NB4 (cell line): Measurements from ENCODE around the gene VAT1L.

Source experiments
- TF ChIP-seq, protein P1 (sequence below): IDR thresholded peaks from one replicate; pipeline ENCODE4 v1.5.1; 2012; ENCODE audit warnings: low read depth, low read length
- TF ChIP-seq, protein P2 (sequence below): IDR thresholded peaks from 2 replicates; pipeline ENCODE4 v1.6.1; 2011; ENCODE audit warnings: low read depth, low read length

GRCh38 chr16:77787452-77787851 lies 912 bp upstream of the VAT1L start:
- TF ChIP-seq, protein P1, sequence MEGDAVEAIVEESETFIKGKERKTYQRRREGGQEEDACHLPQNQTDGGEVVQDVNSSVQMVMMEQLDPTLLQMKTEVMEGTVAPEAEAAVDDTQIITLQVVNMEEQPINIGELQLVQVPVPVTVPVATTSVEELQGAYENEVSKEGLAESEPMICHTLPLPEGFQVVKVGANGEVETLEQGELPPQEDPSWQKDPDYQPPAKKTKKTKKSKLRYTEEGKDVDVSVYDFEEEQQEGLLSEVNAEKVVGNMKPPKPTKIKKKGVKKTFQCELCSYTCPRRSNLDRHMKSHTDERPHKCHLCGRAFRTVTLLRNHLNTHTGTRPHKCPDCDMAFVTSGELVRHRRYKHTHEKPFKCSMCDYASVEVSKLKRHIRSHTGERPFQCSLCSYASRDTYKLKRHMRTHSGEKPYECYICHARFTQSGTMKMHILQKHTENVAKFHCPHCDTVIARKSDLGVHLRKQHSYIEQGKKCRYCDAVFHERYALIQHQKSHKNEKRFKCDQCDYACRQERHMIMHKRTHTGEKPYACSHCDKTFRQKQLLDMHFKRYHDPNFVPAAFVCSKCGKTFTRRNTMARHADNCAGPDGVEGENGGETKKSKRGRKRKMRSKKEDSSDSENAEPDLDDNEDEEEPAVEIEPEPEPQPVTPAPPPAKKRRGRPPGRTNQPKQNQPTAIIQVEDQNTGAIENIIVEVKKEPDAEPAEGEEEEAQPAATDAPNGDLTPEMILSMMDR, result no peak
- TF ChIP-seq, protein P2, sequence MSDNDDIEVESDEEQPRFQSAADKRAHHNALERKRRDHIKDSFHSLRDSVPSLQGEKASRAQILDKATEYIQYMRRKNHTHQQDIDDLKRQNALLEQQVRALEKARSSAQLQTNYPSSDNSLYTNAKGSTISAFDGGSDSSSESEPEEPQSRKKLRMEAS, result no peak
